GM12872 (cell line): ENCODE results near the gene LYL1.

ENCODE experiments used
- CTCF ChIP-seq: IDR thresholded peaks from 3 replicates; pipeline ENCODE4 v1.5.1; 2011; ENCODE audit warnings: low read depth, mild to moderate bottlenecking, low read length, moderate library complexity; ENCODE audit not compliant: insufficient read depth

Gene LYL1

GRCh38 chr19:13100841-13101589 is 1.6 kb downstream of the LYL1 start:
- peak; percentile 58 for TF ChIP-seq CTCF

GRCh38 chr19:13100031-13100588 is 2.5 kb downstream of the LYL1 start:
- no peak for TF ChIP-seq CTCF

- TF ChIP-seq CTCF = no peak
These were observed 3.3 kb downstream of the LYL1 start for GRCh38 chr19:13099073-13099999.

- no peak for TF ChIP-seq CTCF
These were observed 4.2 kb downstream of the LYL1 start for GRCh38 chr19:13098277-13099072.

- no peak for TF ChIP-seq CTCF
These were observed 5.0 kb downstream of the LYL1 start for GRCh38 chr19:13097463-13098258.

GRCh38 chr19:13097033-13097462 is 5.6 kb downstream of the LYL1 start:
- TF ChIP-seq CTCF = no peak
